ENCODE measurements around the gene TRAPPC10. TPM values are rescaled to one million over a fixed set of nuclear protein-coding genes. Genes with fewer than 3 reads are reported as not detected.

Gene TRAPPC10
- total and polyA plus RNA-seq, 2 of the 8 experiments (the other 6 are each of a cell fraction or from before 2014, with no cell fraction given), result 18.5 to 29.8 TPM

DNA sequence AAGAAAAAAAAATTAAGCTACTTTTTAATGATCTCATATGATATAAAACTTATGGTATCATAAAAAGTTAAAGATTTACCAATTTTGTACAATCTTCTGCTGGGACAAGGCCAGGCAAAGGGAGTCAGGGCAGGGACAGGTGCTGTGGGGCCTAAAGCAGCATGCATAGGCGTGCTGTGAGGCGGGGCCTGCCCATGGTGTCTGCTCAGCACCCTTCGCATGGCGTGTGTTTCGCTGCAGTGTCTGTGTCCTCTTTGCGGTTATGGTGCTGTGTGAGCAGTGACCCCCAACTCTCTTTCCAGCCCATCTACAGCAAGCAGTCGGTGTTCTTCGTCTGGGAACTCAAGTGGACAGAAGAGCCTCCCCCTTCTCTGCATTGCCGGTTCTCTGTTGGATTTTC lies 81.7 kb downstream of the TRAPPC10 start:
- Histone ChIP-seq H4K8ac (ENCODE audit: extremely low read depth, insufficient read depth, low read length) (no peak overlapping the region; the same call in 1 of the 2 replicates), H3K4ac (replicated peaks; ENCODE audit: insufficient read length, low read depth, low read length) (no peak overlapping the region), H3K23ac (ENCODE audit: insufficient read length) (no peak overlapping the region), H4K20me1 (replicated peaks in 1 of 2; ENCODE audit: control insufficient read depth in 1 of 2, insufficient read depth in 2 of 2, low read length in 2 of 2) (peaks cover 0 to 3% of the 10 kb centered on the region in 2 experiments), H3K56ac (replicated peaks; ENCODE audit: insufficient read length, low read depth, low read length) (no peak overlapping the region), H2BK5ac (ENCODE audit: low read depth, low read length) (no peak overlapping the region), H4K5ac (ENCODE audit: insufficient read length, low read depth, low read length) (no peak overlapping the region), H3K4me3 (ENCODE audit: extremely low read depth in 1 of 4, insufficient read depth in 2 of 4, low read depth in 3 of 4, low read length in 4 of 4) (no peak overlapping the region), H4K91ac (replicated peaks; ENCODE audit: insufficient read length, low read length) (no peak overlapping the region), H3K23me2 (ENCODE audit: low read depth, low read length) (no peaks in the 10 kb centered on the region), H3K79me1 (ENCODE audit: low read depth, low read length) (no peaks in the 10 kb centered on the region), H2BK20ac (ENCODE audit: low read length) (no peak overlapping the region), H3K36me3 (ENCODE audit: control insufficient read depth in 2 of 4, insufficient read depth in 4 of 4, low read length in 3 of 4) (peaks cover 6 to 29% (median 16%) of the 10 kb centered on the region in 4 experiments; a peak in 7 of 8 replicates), H3K4me1 (replicated peaks in 1 of 4; ENCODE audit: control insufficient read depth in 3 of 4, insufficient read depth in 4 of 4, low read length in 3 of 4) (no peaks in the 10 kb centered on the region), H2BK15ac (ENCODE audit: low read length) (no peak overlapping the region), H3K14ac (ENCODE audit: insufficient read length) (no peak overlapping the region), H3K4me2 (ENCODE audit: insufficient read depth in 1 of 2, low read depth in 2 of 2, low read length in 2 of 2) (no peak overlapping the region), H3K27ac (ENCODE audit: low read depth, low read length) (no peak overlapping the region), H3K79me2 (ENCODE audit: control insufficient read depth in 1 of 2, insufficient read depth in 2 of 2, low read length in 2 of 2) (no peaks in the 10 kb centered on the region), H3K27me3 (replicated peaks in 1 of 4; ENCODE audit: control insufficient read depth in 3 of 4, extremely low read depth in 1 of 4, insufficient read depth in 3 of 4, low read length in 3 of 4) (no peaks in the 10 kb centered on the region), H3K18ac (ENCODE audit: extremely low read depth, low read length) (no peak overlapping the region), H2BK120ac (replicated peaks; ENCODE audit: low read depth, low read length) (no peak overlapping the region), H3K9me3 (ENCODE audit: insufficient read depth in 2 of 2, low read depth in 1 of 2, low read length in 1 of 2) (no peaks in the 10 kb centered on the region), H2AK5ac (ENCODE audit: low read depth, low read length) (no peak overlapping the region), H3K9ac (replicated peaks in 1 of 4; ENCODE audit: extremely low read depth in 1 of 4, low read depth in 3 of 4, low read length in 3 of 4) (no peak overlapping the region), H2BK12ac (ENCODE audit: low read depth, low read length) (no peak overlapping the region), H2AFZ (ENCODE audit: low read length) (no peak overlapping the region)
- FAIRE-seq (no peak), DNase-seq (ENCODE audit: low read depth in 1 of 2, low spot score in 2 of 2) (peak in 1 of 2 experiments; percentile 33)
- 97% methylated on average over 9 of the region's 9 CpGs; no CpG with 5 or more reads in 1 of the 2 experiments for WGBS, 2 experiments (ENCODE audit: extremely low coverage in 1 of 2, insufficient coverage in 1 of 2, insufficient read length in 1 of 2, insufficient replicate concordance in 2 of 2, low coverage in 1 of 2, low lambda C conversion rate in 2 of 2, missing lambda C conversion rate in 1 of 2)
- ChIA-PET POLR2A (ENCODE audit: partially characterized antibody) (interaction anchor here (1.5 kb wide), 1 partner anchor 81 kb away, joined by 3 read pairs; no protein-coding TSS in a partner anchor), CTCF (ENCODE audit: partially characterized antibody) (interaction anchor here (1.1 to 2.2 kb wide), 3 partner anchors 19 to 152 kb away, joined by 3 to 6 read pairs (median 6); no protein-coding TSS in a partner anchor)
- TF ChIP-seq TAF1 (IDR thresholded peaks at IDR 0.05; ENCODE audit: low read depth, low read length) (no peak), EP300 (IDR thresholded peaks at IDR 0.05; ENCODE audit: borderline replicate concordance in 1 of 2, low read depth in 2 of 2, low read length in 2 of 2) (no peak), RXRA (IDR thresholded peaks at IDR 0.05; ENCODE audit: insufficient read depth, low read depth, low read length) (no peak), RNF2 (IDR thresholded peaks at IDR 0.05; ENCODE audit: borderline replicate concordance, low read depth, low read length, missing control alignments, poor library complexity, severe bottlenecking) (no peak), BCL11A (IDR thresholded peaks at IDR 0.05; ENCODE audit: low read depth in 2 of 2, low read length in 2 of 2) (no peak), TBP (IDR thresholded peaks at IDR 0.05; ENCODE audit: low read depth, low read length) (no peak), CTBP2 (IDR thresholded peaks at IDR 0.05; ENCODE audit: borderline replicate concordance, insufficient read depth, insufficient read length, low read length) (no peak), POU5F1 (IDR thresholded peaks at IDR 0.05; ENCODE audit: low read depth, low read length) (no peak), RFX5 (IDR thresholded peaks at IDR 0.05; ENCODE audit: borderline replicate concordance, low read depth, low read length) (no peak), CREB1 (IDR thresholded peaks at IDR 0.05) (no peak), TEAD4 (IDR thresholded peaks at IDR 0.05; ENCODE audit: low read depth, low read length) (no peak), NANOG (IDR thresholded peaks at IDR 0.05; ENCODE audit: insufficient read depth, low read depth, low read length, poor library complexity, severe bottlenecking) (no peak), SRF (IDR thresholded peaks at IDR 0.05; ENCODE audit: low read depth, low read length) (no peak)
